Measurements from ENCODE around the gene GTF2F1. TPM values are rescaled to one million over a fixed set of nuclear protein-coding genes. Genes with fewer than 3 reads are reported as not detected.

Gene GTF2F1
- total RNA-seq, 1 experiment from 2014 or later, result 65.6 TPM

GRCh38 chr19:6374711-6375410 lies 18.1 kb downstream of the GTF2F1 start:
- Mint-ChIP-seq H3K4me1 (ENCODE audit: insufficient read depth, unreplicated experiment) (peaks cover 12% of the 10 kb centered on the region), H3K27ac (ENCODE audit: low read depth, unreplicated experiment) (no peak overlapping the region), H3K9me3 (ENCODE audit: unreplicated experiment) (no peaks in the 10 kb centered on the region), H3K4me3 (ENCODE audit: unreplicated experiment) (peak overlapping the region; percentile 23), H3K36me3 (ENCODE audit: insufficient read depth, unreplicated experiment) (peaks cover 42% of the 10 kb centered on the region), H3K27me3 (ENCODE audit: insufficient read depth, unreplicated experiment) (no peaks in the 10 kb centered on the region)
- POLR2A ChIA-PET, result interaction anchor here (0.6 kb wide), 1 partner anchor 17 kb away, joined by 3 read pairs; no protein-coding TSS in a partner anchor
- no TSS peak for BruUV-seq (replicated peaks)
- intact Hi-C loops (cut with micrococcal nuclease), result no loop called here
- no peak for DNase-seq (ENCODE audit: unreplicated experiment)
- TF ChIP-seq CTCF (IDR thresholded peaks at IDR 0.05; ENCODE audit: unreplicated experiment), result no peak
- CTCF ChIA-PET, result interaction anchor here (0.5 kb wide), 1 partner anchor 1808 kb away, joined by 3 read pairs; no protein-coding TSS in a partner anchor

GRCh38 chr19:6374161-6374709 lies 18.7 kb downstream of the GTF2F1 start:
- intact Hi-C loops (cut with micrococcal nuclease), result no loop called here
- Mint-ChIP-seq H3K4me1 (ENCODE audit: insufficient read depth, unreplicated experiment) (peaks cover 19% of the 10 kb centered on the region), H3K9me3 (ENCODE audit: unreplicated experiment) (no peaks in the 10 kb centered on the region), H3K4me3 (ENCODE audit: unreplicated experiment) (peak overlapping the region; percentile 90), H3K27ac (ENCODE audit: low read depth, unreplicated experiment) (no peak overlapping the region), H3K36me3 (ENCODE audit: insufficient read depth, unreplicated experiment) (peaks cover 45% of the 10 kb centered on the region), H3K27me3 (ENCODE audit: insufficient read depth, unreplicated experiment) (no peaks in the 10 kb centered on the region)
- ChIA-PET CTCF (no interaction called here), POLR2A (interaction anchor here (0.7 to 2.5 kb wide), 3 partner anchors 19 to 282 kb away, joined by 3 to 13 read pairs (median 6); partner anchors contain the start of gene GTF2F1)
- TSS peak; percentile 64 for BruUV-seq (replicated peaks)
- no peak for DNase-seq (ENCODE audit: unreplicated experiment)
- TF ChIP-seq CTCF (IDR thresholded peaks at IDR 0.05; ENCODE audit: unreplicated experiment), result no peak

- peaks cover 20% of the 10 kb centered on the region for H3K4me1 Mint-ChIP-seq (ENCODE audit: insufficient read depth, unreplicated experiment)
- ChIA-PET CTCF (no interaction called here), POLR2A (interaction anchor here (0.6 to 2.5 kb wide), 4 partner anchors 19 to 282 kb away, joined by 3 to 13 read pairs (median 4); partner anchors contain the start of gene GTF2F1)
- H3K27me3 Mint-ChIP-seq (ENCODE audit: insufficient read depth, unreplicated experiment), result no peaks in the 10 kb centered on the region
- DNase-seq (ENCODE audit: unreplicated experiment), result no peak
- peak overlapping the region; percentile 90 for H3K4me3 Mint-ChIP-seq (ENCODE audit: unreplicated experiment)
- intact Hi-C loops (cut with micrococcal nuclease), result no loop called here
- H3K27ac Mint-ChIP-seq (ENCODE audit: low read depth, unreplicated experiment), result peak overlapping the region; percentile 81
- TF ChIP-seq CTCF (IDR thresholded peaks at IDR 0.05; ENCODE audit: unreplicated experiment), result no peak
- no peaks in the 10 kb centered on the region for H3K9me3 Mint-ChIP-seq (ENCODE audit: unreplicated experiment)
- H3K36me3 Mint-ChIP-seq (ENCODE audit: insufficient read depth, unreplicated experiment), result peaks cover 44% of the 10 kb centered on the region
- BruUV-seq (replicated peaks), result no TSS peak
These were observed 19.2 kb downstream of the GTF2F1 start for GRCh38 chr19:6373813-6374108.

DNA sequence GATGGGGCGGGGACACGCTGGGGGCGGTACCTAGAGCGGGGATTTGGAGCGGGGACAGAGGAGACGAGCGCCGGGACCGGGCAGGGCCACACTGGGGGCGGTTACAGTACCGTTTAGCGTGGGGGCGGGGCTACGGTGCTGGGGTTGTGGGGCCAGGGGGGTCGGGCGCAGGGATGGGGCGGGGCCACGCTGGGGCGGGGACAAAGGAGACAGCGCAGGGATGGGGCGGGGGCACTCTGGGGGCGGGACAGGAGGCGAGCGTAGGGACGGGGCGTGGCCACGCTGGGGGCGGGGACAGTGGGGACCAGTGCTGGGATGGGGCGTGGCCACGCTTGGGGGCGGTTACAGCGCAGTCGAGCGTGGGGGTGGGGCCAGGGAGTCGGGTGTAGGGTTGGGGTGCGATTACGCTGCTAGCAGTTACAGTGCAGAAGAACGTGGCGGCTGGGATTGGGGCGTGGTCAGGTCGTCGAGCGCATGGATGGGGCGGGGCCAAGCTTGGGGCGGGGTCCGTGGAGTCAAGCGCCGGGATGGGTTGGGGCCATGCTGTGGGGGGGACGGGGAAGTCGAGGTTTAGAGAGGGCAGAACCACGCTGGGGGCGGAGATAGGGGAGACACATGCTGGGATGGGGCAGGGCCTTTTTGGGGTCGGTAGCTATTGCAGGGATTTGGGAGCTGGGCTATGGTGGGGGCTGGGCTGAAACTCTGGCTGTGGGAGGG lies 19.7 kb downstream of the GTF2F1 start:
- Mint-ChIP-seq H3K4me3 (ENCODE audit: unreplicated experiment) (peak overlapping the region; percentile 90), H3K27ac (ENCODE audit: low read depth, unreplicated experiment) (peak overlapping the region; percentile 81), H3K9me3 (ENCODE audit: unreplicated experiment) (no peaks in the 10 kb centered on the region), H3K4me1 (ENCODE audit: insufficient read depth, unreplicated experiment) (peaks cover 20% of the 10 kb centered on the region), H3K36me3 (ENCODE audit: insufficient read depth, unreplicated experiment) (peaks cover 42% of the 10 kb centered on the region), H3K27me3 (ENCODE audit: insufficient read depth, unreplicated experiment) (no peaks in the 10 kb centered on the region)
- no peak for TF ChIP-seq CTCF (IDR thresholded peaks at IDR 0.05; ENCODE audit: unreplicated experiment)
- ChIA-PET CTCF (interaction anchor here (1.3 kb wide), 1 partner anchor 9 kb away, joined by 3 read pairs; no protein-coding TSS in a partner anchor), POLR2A (interaction anchor here (0.6 to 2.5 kb wide), 11 partner anchors 9 to 281 kb away, joined by 3 to 17 read pairs (median 3); partner anchors contain the start of genes CLPP and GTF2F1)
- peak; percentile 97 for DNase-seq (ENCODE audit: unreplicated experiment)
- BruUV-seq (replicated peaks), result no TSS peak
- intact Hi-C loops (cut with micrococcal nuclease), result no loop called here

Measured in MCF 10A (cell line).